GM21825 (cell line): ENCODE data around the gene ERC2.
"Not testable (repeated sequence)": the region's sequence is repeated elsewhere in the genome, so short reads cannot be mapped to it uniquely, and the experiment has no call there.

ENCODE experiments used
- ATAC-seq: cut with Tn5 transposase; IDR thresholded peaks from one replicate; pipeline ENCODE4 v1.9.1; 2021; ENCODE audit warnings: mild to moderate bottlenecking, moderate library complexity; ENCODE audit not compliant: unreplicated experiment

Gene ERC2

DNA sequence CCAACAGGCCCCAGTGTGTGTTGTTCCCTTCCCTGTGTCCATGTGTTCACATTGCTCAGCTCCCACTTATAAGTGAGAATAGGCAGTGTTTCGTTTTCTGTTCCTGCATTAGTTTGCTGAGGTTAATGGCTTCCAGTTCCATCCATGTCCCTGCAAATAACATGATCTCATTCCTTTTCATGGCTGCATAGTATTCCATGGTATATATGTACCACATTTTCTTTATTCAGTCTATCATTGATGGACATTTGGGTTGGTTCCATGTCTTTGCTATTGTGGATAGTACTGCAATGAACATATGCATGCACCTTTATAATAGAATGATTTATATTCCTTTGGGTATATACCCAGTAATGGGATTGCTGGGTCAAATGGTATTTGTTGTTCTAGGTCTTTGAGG lies 452.9 kb downstream of the ERC2 start:
- not testable (repeated sequence) for ATAC-seq

DNA sequence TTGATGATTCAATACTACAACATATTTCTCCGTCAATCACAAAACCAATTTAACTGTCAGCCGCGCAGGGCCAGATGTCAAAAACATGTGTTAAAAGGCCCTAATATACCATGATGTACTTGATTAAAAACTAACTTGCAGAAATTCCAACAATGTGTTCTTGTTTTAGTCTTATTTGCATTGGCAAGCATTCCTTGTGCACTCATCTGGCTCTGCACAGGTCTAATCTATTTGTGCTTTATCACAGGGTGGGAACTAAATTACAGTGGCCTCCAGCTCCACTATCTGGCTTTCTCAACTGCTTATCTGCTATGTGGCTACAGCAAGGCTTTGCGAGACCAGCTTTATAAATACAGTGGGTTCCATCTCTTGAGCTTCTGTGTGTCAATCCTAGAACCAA lies 455.5 kb downstream of the ERC2 start:
- no peak for ATAC-seq

DNA sequence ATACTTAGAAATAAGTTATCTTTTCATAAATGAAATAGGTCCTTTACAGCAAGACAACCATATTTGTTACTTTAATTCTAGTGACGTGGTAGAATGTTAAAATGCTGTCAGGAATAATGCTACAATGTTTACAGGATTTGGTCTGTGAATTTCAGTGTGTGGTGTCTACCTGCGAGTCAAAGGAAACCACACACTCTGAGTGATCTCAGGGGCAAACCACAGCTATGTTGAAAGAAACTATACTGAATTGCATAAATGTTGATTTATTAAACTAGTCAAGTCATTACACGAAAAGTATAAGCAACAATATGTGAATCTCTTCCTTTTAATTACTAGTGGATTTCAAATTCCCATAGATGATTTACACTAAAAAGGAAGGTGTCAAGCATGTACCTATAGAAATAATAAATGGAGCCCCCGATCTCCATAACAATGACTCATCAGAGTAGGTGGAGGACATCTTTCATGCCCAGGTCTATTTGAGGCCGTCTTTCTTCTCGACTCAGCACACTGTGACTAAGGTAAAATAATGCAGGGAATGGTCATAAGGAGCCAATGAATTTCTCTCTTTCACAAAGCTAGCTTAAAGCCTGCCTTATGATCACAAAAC lies 463.0 kb downstream of the ERC2 start:
- ATAC-seq = no peak

DNA sequence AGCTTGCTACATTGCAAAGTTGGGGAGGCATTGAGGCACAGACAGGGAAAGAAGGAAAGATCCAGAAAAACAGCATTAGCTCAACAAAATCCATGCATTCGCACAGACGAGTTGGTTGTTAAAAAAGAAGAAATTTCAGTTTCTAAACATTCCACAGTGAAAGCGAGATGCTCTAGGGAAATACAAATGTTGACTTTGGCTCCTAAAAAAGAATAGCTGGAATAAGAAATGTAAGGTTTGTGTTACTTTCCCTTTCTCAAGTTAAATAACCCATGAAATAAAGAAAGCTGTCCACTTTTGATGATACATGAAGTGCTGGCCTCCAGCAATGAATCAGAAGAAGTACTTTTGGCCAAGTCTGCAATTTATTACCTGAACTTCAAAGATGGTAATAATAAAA lies 465.1 kb downstream of the ERC2 start:
- ATAC-seq = no peak

DNA sequence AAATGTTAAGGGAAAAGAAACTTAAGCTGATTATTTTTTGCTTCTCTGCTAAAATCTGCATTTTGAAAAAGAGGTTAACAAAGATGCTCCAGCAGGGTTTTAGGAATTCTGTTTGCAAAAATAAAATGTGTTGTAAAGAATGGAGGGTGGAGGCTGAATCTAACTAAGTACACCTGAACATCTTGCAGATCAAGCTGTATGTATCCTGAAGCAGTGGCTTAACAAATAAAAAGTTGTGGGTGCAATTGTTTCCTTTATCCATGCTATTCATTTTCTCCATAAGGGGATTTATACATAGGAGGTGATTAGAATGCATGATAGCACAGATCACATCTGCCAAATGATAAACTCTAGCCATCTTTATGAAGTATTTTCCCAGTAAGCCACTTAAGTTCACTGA lies 466.3 kb downstream of the ERC2 start:
- no peak for ATAC-seq

DNA sequence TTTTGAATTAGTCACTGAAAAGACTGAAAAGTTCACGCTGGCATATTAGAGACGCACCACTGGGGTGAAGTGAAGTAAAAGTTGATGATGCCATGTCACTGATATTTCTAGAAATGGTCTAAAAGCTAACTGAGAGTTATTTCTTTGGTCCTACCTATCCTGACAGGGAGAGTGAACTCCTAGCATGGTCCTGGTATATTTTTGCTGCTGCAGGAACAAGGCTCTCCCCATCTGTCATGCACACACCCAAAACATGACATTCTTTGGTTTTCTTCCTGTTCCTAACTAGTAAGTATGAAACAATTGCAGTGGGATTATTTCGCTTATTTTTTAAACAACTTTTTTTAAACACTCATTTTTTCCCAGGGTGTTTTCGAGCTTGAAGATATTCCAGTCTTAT lies 466.7 kb downstream of the ERC2 start:
- no peak for ATAC-seq

DNA sequence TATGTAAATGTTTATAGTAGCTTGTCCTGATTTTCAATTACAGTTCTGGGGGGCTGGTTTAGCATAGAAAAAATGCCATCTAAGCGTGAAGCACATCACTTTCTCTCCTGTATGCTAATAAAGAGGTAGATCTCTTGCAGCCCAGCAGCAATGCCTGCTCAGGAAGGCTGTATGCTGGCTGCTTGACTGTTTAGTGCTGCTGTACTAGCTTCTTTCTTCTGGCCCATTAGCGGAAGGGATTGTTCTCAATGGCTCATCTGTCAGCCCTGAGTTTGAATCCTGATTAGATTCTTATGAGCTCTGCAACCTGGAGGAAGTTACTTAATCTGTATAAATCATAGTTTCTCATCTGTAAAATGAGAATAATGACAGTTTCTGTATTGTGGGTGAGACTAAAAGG lies 478.9 kb downstream of the ERC2 start:
- no peak for ATAC-seq

DNA sequence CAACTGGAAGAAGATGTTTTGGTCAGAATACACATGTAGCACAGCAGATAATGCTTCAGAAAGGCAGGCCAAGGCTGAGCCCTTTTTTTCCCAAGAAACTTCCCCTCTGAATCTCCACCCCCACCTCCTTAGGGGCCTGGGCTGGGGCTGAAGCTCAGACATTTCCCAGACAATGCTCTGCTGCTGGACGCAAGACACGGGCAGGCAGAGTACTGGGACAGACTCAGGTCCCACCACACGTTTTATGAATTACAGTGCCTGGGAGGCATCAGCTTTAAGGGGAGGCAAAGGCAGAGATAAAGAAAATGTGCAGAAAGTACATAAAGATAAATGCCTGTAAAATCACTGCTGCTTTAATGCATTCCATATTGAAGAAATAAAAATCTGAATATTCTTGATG lies 479.4 kb downstream of the ERC2 start:
- no peak for ATAC-seq

DNA sequence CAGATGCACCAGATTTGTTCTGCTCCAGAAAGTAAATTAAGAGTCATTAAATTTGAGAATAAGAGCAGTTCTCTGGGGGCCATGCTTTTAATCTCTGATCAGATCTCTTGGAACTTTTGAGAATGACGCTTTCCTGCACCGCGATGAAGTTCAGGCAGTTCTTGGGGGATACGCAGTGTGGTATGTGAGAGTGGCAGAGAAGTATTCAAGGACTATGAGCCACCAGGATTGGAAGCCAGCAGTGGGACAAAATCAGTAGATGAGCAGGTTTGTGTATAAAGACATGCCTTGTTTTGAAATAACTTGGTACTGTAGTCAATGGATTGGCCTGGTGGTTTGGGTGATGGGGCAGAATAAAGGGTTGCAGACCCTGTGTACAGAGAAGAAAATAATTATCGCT lies 483.6 kb downstream of the ERC2 start:
- no peak for ATAC-seq

DNA sequence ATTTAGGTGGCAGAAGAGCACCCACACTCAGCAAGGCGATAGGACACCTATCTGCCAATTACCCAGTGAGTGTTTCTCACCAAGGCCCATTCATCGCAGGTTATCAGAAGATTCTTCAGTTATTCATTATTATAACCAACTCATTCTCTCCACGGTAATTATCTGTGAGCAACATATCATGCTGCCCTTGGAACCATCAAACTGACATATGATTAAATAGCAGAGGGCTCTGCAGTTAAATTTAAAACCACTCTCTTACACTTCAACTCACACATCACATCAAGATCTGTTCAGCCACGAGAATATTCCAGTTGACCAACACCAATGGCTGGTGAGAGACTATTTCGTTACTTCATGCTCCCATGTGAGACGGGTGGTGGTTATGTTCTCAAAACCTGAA lies 489.3 kb downstream of the ERC2 start:
- no peak for ATAC-seq

DNA sequence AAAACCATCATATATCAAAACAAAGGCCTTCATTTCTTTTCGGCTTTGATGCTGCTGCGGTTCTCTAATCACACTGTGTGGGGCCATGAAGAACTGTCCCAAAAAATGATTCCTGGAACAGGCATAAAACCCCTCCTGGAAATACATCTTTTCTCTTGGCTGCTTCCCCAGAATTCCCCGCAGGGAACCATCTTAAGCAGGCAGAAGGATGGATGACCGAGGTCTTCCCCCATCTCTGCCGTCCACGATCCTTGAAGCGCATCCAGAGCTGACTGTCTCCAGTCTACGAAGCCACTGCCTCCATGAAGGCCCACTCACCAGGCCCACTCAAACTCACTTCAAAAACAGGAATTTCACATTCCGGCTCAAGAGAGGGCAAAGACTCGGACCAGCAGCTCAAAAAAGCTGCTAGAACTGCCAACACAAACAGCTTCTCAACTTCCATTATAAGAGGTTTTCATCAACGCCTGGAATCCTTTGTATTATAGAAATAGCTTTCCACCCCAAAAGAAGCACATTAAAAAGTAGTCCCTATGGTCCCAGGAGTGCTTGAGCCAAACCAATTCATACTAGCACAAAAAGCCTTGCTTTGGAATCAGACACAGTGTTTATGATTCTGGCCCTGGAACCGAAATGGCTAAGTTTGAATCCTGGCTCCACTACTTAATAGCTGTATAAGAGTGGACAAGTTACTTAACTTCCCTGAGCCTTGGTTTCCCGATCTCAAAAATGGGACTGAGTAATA lies 493.7 kb downstream of the ERC2 start:
- no peak for ATAC-seq

DNA sequence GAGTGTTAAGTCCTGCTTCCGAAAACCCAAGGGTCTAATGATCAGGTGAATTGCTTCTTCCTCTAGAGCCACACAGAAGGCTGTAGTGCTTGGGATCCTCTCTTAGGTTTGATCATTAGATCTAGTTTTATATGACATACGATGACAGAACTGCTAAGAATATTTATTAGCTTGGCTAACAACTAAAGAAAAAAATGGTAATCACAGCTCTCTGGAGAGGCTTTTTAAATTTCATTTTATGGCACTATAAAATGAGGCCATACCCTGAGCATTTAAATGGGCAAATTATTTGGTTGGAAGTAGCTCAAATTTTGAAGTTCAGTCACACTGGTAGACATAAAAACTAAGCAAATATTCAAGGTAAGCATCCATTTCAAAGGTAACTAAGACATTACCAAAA lies 498.6 kb downstream of the ERC2 start:
- no peak for ATAC-seq

DNA sequence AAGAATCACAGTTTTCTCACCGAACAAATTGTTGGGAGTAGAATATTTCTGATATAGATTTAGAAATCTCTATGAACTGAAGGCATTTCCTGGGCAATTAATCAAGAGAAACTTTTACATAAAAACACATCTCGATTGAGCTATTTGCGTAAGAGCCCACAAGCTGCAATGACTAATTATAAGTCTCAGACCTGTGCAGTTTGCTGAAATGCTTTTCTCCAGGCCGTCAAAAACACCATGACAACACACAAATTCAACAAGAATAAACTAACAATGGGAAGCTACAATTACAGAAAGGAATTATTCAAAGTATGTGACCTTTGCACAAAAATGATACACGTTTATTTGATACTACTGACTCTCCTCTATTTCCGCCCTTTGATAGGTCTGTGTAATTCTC lies 499.9 kb downstream of the ERC2 start:
- ATAC-seq = no peak

DNA sequence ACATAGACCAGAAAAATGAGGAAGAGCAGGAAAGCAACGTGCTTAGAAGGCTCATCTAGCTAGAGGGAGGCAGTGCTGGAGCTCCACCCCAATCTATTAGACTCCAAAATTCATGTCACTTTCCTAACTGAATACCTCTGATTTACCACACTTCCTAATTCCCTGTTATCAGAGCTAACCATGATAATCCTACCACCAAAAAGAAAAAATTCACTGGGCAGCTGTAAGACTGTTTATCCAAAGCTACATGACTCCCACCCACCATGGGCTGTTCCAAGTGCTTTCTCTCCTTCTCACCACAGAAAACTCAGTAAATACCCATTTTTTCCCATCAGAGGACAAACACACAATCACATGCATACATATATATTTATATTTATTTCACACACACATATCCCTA lies 501.7 kb downstream of the ERC2 start:
- ATAC-seq = no peak

DNA sequence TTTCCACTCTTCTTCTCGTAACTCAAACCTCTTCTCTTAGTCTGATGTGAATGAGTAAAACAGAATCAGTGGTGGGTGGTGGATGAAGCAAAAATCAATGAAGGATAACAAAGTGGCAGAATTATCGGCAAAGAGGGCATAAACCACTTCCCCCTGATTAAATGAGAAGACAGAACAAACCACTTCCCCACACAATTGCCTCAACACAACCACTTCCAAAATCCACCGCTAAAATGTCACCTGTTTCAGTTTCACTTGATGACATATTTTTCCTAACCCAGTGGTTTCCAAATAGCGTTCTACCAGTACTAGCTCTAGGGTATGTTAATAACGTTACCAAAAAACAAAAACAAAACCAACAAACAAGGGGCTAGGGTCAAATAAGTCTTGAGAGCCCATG lies 502.5 kb downstream of the ERC2 start:
- no peak for ATAC-seq

DNA sequence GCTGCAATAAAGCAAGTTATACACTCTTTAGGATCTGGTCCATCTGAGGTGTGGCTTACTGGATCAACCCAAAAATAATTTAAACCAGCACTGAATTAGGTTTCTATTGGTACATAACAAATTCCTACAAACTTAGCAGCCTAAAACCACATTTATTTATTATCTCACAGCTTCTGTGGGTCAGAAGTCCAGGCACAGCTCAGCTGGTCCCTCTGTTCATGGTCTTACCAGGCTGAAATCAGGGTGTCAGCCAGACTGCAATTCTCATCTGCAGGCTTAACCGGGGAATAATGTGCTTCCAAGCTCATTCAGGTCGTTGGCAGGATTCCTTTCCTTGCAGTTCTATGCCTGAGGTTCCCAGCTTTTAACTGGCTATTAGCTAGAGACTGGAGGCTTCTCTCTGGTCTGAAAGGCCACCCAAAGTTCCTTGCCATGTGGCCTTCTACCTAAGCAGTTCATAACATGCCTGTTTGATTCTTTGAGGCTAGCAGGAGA lies 503.7 kb downstream of the ERC2 start:
- no peak for ATAC-seq

DNA sequence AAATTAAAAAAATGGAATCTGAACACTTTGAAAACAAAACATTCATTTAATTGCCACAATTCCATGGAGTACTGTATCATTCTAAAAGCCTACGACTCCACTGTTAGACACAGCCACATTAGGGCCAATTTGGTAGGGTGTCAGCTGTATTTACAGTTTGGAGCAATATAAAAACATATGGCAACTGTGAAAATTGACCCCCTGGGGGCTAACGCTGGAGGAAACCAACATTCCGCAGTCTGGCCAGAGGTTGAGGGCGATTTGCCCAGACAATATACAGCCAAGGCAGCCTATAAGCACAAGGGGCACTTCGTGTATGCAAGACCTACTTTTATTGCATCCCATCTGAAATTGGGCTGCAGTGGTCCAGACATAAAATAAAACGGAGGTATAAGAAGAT lies 504.7 kb downstream of the ERC2 start:
- no peak for ATAC-seq

DNA sequence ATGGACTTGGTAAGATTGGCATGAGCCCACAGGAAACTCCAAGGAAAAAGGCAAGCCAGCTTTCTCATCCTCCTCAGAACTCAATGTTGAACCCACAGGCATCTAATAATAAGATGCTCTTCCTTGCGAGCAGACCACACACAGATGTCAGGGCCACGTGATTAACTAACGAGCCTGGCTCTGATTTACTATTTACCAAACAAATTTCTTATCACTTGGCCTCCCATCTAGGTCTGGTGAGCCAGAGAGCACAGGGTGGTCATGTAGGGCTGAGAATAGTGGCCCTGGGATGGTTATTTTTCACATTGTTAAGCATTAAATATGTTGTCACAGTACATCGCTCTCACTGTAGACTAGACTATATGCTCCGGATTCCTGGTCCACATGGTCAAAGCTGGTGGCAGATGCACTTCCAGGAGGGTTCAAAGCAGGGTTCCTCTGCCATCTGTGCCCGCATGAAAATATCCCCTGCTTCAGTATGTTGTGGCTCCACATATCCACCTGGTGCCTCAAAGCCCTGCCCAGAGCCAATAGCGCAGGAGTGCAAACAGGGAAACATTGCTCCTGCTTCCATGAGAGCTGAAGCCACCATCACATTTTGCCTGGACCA lies 508.7 kb downstream of the ERC2 start:
- ATAC-seq = no peak

DNA sequence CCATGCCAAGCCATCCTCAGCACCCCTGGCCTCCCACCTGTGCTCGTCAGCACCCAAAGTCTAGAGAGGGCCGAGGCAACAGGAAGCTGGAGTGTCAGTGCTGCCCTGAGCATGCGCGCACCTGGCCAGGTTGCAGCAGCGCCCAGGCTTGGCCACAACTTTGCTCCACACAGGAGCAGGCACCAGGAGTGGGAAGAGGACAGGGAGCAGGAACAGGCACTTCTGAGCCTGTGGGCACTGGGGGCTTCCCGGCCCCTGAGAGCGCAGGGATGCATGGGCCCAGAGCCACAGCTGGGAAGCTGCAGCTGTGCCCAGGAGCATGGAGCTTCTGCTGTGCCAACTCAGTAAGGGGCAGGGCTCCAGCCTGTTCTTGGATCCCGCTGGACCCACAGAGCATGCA lies 509.7 kb downstream of the ERC2 start:
- ATAC-seq = no peak

DNA sequence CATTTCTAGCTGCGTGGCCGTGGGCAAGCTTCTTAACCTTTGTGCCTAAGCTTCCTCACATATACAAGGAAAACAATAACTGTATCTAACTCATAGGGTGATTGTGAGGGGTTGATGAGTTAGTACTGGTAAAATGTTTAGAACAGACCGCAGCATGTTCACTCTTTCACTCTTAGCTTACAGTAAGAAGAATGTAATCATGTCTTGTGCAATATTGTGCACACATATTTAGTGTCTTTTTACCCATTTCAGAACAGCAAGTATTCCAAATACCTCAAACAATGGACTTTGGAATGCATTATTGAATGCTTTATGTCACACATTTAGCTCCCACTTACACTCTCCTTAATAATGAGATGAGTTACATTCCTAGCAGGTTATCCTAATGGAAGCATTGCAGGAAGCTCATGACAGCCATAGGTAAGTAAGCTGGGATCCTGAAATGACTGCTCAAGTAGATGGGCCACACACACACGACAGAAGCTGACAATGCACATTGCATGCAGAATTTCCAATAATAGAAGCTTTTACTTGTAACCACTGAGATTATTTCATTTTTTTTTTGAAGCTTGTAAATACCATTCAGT lies 512.3 kb downstream of the ERC2 start:
- ATAC-seq = no peak

DNA sequence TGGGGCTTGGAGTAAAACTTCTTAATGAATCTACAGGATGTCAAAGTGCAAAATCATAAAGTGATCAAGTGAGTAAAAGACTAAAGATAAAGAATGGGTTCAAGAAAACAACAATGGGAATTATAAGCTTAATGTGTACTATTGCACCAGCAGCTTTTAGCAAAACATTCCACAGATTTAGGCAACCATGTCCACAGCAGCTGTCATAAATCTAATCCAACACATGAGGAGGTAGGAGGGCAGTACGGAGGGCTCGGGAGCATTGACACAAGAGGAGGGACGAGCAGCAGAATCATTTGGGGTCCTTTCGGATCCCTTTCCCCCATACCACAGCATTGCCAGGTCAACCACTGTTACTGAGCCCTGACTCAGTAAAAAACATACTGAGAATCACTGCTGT lies 516.9 kb downstream of the ERC2 start:
- ATAC-seq = no peak

DNA sequence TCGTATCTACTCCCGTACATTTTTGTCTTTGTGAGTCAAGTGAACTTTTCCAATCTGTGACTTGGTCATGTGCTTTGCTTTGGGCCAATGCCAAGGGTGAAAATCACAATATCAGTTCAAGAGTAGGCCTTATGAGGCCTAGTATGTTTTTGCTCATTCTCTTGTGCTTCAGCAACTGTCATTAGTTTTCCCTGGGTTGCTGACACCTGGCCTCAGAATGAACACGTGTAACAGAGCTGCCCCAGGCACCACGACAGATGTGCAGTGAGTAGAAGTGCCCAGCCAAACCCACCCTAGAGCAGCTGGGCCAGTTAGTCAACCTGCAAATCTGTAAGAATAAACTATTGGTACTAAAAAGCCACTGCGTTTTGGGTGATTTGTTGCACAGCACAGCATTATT lies 520.9 kb downstream of the ERC2 start:
- ATAC-seq = no peak
